Stimulated activated CD4-positive, alpha-beta T cell treated with anti-CD3 and anti-CD28 coated beads, Interleukin-2, amount 100 ng/mL, for 48 hours (primary cell): ENCODE measurements around the gene C4orf54.

Experiments used
- DNase-seq, 2 donors: peaks; one replicate each; pipeline ENCODE4 v3.0.0-alpha.2; 2020

Gene C4orf54

DNA sequence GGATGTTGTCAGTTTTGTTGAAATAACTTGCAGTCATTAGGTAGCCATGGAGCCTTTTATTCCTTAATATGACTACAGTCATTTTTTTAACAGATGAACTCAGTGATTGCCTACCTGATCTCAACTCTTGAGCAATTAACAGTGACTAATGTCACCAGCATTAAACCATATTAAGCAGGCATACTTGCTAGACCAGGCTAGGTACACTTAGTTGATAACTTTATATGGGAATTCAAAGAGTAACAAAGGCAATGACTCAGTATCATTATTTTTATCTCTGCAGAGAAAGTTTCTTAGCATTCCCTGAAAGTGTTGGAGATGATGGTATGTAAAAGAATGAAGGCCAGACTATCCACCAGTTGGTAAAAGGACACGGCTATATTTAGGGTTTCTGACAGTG lies at the start of gene C4orf54:
Gene C4orf54 (minus strand): TSS at position 31 of the 400 bp plus-strand sequence. CDS start 3,180 bp downstream, outside the sequence.
- no peak for DNase-seq

DNA sequence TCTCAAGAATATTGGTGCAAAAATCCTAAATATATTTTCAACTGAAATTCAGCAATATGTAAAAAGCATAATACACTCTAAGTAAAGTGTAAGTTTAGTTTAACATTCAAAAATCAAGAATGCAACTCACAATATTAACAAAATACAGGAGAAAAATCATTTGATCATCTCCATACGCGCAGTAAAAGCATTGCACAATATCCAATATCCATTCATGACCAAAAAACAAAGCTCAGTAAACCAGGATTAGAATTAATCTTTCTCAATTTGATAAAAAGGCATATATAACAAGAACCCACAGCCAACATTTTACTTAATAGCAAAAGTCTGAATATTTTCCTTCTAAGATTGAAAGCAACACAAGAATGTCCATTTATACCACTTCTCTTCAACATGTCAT lies 48.3 kb upstream of the C4orf54 start:
- DNase-seq = no peak

GRCh38 chr4:99696801-99697200 lies 39.2 kb upstream of the C4orf54 start:
- DNase-seq = no peak

GRCh38 chr4:99693140-99693539 lies 35.5 kb upstream of the C4orf54 start:
- no peak for DNase-seq

DNA sequence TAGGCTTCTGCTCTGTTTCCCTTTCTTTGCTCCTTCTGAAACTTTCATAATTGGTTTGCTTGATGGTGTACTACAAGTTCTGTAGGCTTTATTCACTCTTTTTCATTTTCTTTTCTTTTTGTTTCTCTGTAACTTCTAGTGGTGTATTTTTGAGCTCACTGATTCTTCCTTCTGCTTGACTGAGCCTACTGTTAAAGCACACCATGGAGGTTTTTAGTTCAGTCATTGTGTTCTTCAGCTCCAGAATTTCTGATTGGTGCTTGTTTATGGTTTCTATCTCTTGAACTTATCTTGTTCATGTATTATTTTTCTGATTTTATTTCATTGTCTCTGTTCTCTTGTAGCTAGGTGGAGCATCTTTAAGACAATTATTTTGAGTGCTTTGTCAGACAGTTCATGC lies 33.4 kb upstream of the C4orf54 start:
- DNase-seq = no peak

DNA sequence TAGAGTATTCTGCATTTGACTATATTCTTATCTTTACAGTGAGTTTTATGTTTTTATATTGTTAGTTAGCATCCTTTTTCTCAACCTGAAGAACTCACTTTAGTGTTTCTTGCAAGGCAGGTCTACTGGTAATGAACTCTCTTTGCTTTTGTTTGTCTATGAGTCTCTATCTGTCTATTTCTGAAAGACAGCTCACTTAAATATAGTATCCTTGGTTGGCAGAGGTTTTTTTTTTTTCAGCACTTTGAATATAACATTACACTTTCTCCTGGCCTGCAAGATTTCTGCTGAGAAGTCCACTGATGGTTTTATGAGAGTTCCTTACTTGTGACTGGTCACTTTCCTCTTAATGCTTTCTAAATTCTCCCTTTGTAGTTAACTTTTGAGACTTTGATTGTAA lies 32.8 kb upstream of the C4orf54 start:
- DNase-seq = no peak

DNA sequence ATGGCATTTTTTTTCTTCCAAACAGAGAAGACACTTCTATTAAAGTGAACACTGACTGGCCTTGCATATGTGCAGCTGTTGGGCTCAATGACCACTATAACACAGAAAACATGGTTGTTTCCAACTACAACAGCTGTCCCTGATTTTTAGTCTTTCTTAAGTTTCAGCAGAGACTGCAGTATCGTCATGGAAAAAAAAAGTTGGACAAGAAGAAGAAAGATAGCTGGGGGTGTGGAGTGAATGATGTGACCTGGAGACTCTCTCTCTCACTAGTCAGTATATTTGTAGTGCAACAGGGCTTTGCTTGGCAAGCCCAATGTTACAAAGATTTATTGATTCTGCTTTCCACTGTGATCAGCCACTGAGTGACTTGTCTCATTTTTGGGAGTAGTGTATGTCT lies 29.5 kb upstream of the C4orf54 start:
- DNase-seq = no peak

- no peak for DNase-seq
Measured at GRCh38 chr4:99685234-99685633, 27.6 kb upstream of the C4orf54 start.

DNA sequence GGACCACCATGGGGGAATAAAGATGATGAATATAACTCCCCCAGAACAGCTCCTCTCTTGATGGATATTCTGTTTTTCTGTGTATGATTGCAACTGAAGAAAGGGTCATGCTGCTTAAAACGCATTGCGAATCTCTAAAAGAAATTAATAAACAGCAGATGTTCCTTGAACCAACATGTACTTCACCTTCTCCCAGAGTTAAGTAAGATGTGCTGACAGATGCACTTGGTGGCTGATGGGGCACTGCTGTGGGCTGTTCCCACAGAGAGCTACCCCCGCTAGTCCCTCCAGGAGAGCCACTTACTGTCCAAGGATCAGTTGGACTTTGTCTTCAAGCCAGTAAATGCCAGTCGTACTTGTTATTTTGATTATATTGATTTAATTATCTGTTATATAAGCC lies 26.3 kb upstream of the C4orf54 start:
- no peak for DNase-seq

DNA sequence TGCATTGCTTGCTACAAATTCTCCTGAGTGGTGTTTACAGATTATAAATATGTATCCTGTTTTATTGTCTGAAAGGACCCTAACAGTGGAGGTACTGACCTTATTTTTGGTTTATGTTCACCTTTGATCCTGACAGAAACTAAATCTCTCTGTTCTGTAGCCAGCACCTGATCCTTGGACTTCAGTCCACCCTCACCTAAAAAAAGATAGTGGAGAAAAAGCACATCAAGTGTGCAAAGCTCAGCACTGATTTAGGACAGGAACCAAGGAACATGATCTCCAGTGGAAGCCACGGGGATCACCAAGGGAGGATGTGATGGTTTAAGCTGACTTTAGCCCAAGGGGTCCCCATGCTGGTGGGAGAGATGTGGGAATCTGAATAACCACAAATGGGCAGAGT lies 22.3 kb upstream of the C4orf54 start:
- no peak for DNase-seq

- DNase-seq = no peak
Measured at GRCh38 chr4:99679204-99679603, 21.6 kb upstream of the C4orf54 start.

- no peak for DNase-seq
Measured at GRCh38 chr4:99677161-99677560, 19.5 kb upstream of the C4orf54 start.

DNA sequence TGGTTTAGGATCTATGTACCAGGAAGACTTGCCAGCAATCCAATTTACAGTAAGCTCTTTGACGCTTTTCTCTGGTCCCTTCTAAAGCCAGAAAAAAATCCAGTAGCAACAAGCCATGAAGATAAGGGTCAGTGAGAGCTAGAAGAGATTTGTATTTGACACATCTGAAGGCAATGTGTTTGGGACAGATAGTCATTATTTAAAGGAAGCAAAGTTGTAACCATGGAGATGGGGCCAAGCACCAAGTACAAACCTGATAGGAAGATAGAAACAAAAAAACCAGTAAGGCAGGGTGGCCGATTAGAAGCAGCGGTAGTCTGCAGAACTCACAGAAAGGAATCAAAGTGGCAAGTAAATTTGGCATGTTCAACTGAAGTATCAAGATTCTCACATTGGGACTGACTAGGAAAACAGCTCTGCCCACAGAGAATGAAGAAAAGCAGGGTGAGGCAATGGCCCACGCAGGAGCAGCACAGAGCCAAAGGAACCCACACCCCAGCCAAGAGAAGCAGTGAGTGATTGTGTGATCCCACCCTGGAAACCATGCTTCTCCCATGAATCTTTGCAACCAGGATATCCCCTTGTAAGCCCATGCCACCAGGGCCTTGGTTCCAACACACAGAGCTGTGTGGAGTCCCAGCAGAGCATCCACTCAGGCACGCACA lies 12.9 kb upstream of the C4orf54 start:
- no peak for DNase-seq

DNA sequence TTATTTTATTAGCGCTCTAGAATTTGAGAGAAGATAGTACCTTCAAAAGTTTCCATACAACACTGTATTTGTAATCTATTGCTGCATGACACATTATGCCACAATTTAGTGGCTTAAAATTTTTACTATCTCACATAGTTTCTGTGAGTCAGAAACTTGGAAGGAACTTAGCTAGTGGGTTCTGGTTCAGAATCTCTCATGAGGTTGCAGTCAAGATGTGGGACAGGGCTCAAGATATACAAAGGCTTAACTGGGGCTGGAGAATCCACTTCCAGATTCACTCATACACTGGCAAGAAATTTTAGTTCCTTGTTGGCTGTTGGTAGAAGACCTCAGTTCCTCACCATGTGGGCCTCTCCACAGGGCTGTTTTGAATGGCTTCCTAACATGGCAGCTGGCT lies 11.5 kb upstream of the C4orf54 start:
- no peak for DNase-seq

DNA sequence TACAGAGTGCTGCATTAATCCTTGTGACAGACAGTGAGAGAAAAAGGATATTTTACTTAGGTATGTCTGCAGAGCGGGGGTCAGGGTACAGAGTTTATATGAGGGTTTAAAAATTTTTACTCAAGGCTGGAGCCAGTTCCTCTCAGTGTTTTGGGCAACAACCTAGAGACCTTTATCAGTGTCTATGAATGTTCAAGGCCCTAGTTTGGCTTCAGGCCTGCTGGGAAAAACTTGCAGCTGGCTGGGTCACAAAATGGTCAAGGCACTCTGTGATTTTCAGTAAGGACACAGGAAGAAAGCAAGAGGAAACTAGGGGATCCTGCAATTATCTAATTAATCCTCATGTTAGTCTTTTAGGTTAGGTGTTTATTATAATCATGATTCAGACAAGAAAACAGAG lies 10.8 kb upstream of the C4orf54 start:
- no peak for DNase-seq

DNA sequence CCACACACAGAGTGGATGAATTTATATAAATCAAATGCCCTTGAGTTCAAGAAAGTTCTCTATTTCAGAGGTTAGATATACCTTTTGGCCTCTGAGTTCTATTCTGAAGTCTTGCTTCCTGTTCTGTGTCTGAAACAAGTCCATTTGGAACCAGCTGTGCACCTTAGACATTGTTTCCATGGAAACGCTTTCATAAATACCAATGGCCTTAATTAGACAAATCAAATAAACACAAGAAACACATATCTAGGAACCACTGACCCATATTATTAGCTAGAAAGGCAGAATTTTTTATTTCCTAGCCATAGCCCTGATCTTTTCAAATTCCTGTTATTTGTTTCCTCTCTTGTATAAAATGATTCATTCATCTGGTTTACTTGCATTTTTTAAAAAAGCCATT lies 8.4 kb upstream of the C4orf54 start:
- DNase-seq = no peak

GRCh38 chr4:99664716-99665115 lies 7.1 kb upstream of the C4orf54 start:
- no peak for DNase-seq

DNA sequence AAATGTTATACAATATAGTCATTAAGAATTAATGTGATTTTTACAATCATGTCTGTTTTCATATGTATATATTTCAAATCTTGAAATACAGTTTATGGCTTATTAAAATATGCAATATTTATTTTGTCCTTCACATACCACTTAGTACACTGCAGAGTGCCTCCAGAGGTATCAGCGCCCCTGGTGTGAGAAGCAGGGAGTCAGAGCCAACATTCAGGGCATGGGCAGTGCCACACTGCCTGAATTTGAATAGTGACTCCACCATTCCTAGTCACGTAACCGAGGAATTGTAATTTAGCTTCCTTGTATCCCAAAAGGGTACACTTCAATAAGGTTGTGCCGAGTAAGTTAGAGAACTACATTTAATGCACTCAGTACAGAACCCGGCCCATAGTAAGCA lies 4.3 kb upstream of the C4orf54 start:
- no peak for DNase-seq

DNA sequence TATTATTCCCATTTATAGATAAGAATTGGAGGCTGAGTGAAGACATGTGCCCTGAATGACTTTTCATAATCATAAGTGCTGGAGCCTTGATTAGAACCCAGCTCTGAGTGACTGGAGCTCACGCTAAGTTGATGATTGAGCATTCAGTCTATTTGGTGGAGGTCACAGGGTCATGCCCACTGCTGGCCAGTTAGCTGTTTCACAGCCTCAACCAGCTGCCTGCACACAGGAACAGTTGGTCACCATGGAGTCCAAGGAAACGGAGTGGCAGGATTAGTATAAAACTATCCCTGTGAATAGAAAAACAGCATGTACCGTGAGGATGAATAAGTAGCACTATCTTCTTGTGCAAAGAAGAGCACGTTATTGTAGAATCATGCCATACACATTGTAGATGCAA lies 1.0 kb upstream of the C4orf54 start:
- DNase-seq = no peak

GRCh38 chr4:99655308-99656081 lies 2.1 kb downstream of the C4orf54 start:
- DNase-seq = no peak

DNA sequence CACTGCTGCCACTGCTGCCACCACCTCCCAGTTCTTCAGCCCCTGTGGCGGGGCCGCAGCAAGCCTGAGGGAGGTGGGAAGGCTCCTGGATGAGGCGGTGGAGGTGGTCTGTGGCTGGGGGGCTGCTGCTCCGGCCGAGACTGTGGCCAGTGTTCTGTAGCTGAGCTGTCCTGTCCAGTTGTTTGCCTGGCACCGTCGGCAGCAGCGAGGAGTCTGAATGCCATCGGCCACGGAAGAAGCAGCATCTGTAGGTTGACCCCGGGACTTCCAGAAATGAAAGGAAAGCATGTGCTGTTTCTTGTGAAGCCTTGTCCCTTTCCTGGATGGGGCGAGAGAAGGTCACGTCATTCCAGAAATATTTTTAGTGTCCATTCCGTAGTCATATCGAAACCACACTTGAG lies 3.3 kb downstream of the C4orf54 start:
- DNase-seq = no peak

- no peak for DNase-seq
Measured at GRCh38 chr4:99653916-99654315, 3.7 kb downstream of the C4orf54 start.

DNA sequence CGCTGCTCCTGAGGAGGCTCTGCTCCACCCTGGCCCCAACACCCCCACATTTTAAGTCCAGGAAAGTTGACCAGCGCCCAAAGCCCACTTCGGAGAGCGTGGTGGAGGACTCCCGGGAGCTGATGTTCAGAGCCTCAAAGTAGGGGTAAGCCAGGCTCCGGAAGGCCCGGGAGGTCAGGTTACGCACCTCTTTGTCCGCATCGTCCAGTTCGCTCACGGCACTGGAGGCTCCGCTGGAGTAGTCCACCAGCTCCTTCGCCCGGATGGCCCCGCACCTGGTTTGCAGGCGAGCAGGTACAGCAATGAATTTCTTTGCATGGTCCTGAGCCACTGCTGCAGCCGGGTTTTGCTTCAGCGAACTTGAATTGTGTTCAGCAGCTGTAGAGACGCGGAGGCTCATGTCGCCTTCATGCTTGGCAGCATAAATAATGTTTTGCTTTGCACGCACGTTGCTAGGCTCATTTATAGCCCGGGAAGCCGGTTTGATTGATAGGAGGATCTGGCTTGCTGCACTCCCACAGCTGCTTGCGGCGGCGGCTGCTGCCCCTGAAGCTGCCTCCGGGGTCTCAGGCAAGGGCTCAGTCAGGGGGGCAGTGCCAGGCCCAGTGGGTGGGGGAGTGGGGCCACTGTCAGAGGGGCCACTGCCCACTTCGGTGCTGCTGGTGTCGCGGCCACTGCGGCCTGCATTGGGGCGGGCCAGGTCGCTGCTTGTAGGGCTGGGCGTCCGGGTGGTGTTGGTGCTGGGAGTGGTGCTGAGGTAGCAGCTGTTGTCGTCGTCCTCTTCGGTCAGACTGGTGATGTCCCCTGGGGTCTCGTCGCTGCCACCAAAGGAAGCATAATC lies 4.8 kb downstream of the C4orf54 start:
- no peak for DNase-seq
